GM19351 (cell line): Measurements from ENCODE around the gene UGT1A7.
"Not testable (repeated sequence)": the region's sequence is repeated elsewhere in the genome, so short reads cannot be mapped to it uniquely, and the experiment has no call there.

Experiments used
- ATAC-seq: cut with Tn5 transposase; IDR thresholded peaks from one replicate; pipeline ENCODE4 v1.9.1; 2021; ENCODE audit warnings: mild to moderate bottlenecking, moderate library complexity; ENCODE audit not compliant: unreplicated experiment

UGT1A7 gene

GRCh38 chr2:233679196-233679595, 2.5 kb upstream of the UGT1A7 start:
- no peak for ATAC-seq

DNA sequence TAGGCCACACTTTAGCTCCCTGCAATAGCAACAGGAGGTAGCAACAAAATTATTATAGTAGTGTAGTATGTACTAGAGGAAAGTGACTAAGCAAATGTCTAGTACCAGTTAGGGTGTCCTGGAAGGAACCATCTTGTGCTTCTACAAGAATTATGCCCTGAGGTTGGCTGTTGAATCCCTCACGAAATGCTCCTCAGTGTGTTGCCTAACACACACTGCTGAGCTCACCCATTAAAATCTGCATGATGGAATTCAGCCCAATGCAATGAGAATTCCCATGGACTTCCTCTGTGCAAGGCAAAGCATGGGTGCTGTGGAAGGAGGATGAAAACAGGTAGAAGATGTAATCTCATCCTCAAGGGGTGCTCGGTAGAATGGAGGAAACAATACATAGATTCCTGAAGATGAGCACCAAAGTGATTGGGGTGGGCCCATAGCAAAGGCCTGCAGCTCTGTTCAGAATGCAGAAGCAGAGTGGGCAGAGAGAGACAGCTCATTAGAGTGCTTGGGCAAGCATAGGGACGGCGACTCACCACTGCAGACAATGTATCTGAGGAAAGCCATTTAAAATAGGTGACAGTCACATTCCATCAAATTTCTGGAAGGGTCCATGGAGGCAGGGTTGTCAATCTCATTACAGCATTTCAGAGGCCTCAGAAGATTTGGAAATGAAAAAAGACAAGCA, 1.2 kb upstream of the UGT1A7 start:
- ATAC-seq, result no peak

- ATAC-seq, result no peak
Measured at GRCh38 chr2:233684640-233685039, 2.9 kb downstream of the UGT1A7 start.

DNA sequence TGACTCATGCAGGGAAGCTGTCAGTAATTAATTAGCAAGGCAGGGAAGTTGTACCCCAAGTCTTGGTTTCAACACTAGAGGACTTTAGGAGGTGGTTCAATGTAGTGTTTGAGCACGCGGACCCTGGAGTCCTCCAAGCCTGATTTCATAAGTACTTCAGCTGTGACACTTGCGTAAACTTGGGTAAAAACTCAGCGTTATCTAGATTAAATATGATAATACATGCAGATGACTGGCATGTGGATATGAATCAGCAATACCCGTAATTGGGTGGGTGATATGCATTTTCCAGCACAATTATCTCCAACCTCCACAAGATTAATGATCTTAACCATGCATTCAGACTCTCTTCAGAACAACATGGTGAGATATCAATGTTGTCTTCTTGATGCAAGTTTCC, 5.2 kb downstream of the UGT1A7 start:
- no peak for ATAC-seq

- ATAC-seq, result no peak
Measured at GRCh38 chr2:233688341-233688740, 6.6 kb downstream of the UGT1A7 start.

DNA sequence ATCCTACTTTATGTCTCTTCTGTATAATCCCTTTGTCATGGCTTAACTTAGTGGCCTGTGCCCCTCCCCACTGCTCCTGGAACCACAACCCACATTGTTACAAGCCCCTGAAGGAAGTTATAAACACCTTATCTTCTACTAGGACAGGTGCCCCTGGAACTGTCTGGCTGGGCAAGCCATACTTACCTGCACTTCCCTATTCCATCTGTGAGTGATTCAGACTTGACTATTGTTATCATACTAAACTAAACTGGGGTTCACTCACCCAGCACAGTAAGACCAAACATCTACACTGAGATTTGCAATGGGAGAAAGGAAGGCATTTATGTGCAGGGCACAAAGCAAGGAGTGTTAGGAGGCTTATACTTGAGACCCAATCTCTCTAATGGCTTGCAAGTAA, 7.3 kb downstream of the UGT1A7 start:
- ATAC-seq, result no peak

GRCh38 chr2:233689501-233689900, 7.8 kb downstream of the UGT1A7 start:
- ATAC-seq, result no peak

- no peak for ATAC-seq
Measured at GRCh38 chr2:233690444-233690843, 8.7 kb downstream of the UGT1A7 start.

- ATAC-seq, result no peak
Measured at GRCh38 chr2:233691443-233692433, 10.0 kb downstream of the UGT1A7 start.

GRCh38 chr2:233692648-233693047, 10.9 kb downstream of the UGT1A7 start, which contains the start of gene UGT1A6:
Gene UGT1A6 (plus strand): TSS chr2:233692890. CDS start chr2:233693005, 115 bp downstream.
- ATAC-seq, result no peak

DNA sequence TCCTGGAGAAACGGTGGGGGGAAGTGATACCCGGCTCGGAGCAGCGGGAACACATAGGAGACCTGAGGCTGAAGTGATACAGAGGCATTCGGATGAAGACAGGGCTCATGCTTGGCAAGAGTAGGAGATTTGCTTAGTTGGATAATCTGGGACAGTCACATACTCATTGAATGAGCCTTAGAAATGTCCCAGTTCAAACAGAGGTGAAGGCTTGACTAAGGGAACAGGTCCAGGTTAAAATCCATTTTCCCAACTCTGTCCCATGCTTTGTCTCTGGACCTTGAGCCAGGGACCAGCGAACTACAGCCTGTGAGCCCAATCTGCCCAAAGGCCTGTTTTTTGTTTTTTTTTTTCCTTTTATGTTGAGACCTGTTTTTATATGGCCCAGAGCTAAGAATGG, 12.3 kb downstream of the UGT1A7 start:
- no peak for ATAC-seq

DNA sequence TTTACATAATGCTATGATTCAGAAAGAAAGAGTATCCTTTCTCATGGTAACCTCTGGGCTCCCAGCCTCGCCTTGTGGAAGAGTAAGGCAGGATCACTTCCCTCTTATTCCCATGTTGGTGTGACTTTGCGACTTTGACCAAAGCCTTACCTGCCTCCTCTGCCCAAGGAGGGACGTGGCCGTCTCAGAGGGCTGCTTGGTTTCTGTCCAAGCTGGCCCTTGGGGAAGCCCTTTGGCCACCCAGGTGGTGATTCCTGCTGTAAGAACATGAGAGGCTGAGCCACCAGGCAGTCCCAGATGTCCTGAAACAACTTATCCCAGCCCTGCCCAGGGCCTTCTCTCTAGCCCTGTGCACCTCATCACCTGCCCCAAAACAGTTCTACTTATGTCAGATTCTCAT, 17.0 kb downstream of the UGT1A7 start:
- no peak for ATAC-seq

DNA sequence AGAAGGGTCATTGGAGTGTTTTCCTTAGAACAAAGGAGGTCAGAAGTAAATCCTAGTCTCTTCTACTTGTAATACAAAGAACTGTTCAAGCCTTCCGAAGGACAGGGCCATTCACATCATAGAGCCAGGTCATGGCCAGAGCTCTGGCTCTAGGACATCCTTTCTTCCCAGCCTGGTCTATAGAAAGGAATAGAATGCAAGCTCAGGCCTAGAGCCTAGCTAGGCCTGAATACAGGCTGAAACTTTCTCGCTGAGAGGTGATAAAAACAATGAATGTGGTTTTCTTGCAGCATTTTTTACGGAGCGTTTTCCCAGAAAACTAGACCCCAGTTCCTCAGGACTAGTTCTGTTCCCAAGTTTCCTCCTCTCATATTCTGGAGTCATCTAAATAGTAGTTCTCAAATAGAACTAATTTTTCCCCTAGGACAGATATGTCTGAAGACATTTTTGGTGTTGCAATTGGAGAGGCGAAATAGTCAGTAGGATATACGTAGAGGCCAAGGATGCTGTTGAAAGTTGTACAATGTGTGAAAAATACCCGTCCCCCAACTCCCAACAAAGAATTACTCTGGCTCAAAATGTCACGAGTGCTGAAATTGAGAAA, 17.8 kb downstream of the UGT1A7 start:
- ATAC-seq, result no peak

DNA sequence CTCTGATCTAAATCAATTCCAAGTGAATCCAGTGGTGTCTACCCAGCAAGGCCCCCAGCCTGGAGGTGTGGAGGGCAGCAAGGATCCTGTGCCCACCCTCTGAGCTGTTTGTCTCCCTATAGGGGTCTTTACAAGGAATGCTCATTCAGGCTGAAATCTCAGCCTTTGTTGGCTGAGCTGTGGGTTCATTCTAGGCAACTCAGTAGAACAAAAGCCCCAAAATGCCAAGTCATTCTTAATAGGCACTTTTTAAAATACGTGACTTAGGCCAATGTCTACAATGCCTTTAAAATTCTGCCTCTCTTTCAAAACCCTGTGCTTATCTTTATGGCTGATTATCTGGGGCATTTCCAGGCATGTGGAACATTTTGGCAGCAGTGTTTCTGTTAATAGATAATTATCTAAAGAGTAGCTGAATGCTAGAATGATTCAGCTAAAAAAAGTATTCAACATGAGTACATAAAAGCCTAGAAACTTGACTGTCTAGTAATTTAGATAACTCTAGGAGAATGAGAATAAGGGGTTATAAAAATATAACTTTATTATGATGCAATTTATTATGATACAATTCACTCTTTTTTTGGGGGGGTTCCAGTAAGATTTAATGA, 18.4 kb downstream of the UGT1A7 start:
- ATAC-seq, result no peak

DNA sequence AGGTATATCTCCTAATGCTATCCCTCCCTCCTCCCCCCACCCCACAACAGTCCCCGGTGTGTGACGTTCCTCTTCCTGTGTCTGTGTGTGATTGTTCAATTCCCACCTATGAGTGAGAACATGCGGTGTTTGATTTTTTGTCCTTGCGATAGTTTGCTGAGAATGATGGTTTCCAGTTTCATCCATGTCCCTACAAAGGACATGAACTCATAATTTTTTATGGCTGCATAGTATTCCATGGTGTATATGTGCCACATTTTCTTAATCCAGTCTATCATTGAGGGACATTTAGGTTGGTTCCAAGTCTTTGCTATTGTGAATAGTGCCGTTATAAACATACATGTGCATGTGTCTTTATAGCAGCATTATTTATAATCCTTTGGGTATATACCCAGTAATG, 19.1 kb downstream of the UGT1A7 start:
- not testable (repeated sequence) for ATAC-seq

GRCh38 chr2:233702238-233702637, 20.5 kb downstream of the UGT1A7 start:
- no peak for ATAC-seq

GRCh38 chr2:233705911-233706506, 24.3 kb downstream of the UGT1A7 start:
- no peak for ATAC-seq

- no peak for ATAC-seq
Measured at GRCh38 chr2:233706720-233707119, 25.0 kb downstream of the UGT1A7 start.

- ATAC-seq, result no peak
Measured at GRCh38 chr2:233707940-233708644, 26.4 kb downstream of the UGT1A7 start.

DNA sequence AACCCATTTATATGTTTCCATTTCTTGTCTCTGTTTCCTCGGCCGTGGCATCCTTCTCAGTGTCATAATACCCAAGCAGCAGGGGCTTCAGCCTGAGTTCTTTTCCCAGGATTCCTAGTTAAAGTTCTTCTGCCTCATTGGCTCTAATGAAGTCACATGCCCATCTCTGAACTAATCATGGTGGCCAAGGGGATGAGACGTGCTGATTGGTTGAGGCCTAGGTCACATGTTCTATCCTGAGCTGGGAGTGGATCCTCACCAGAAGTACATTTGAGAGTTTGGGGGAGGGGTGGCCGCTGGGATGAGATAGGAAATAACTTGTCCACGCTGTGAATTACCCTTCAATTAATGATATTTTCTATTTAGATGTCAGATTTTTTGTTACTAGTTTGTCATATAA, 27.2 kb downstream of the UGT1A7 start:
- no peak for ATAC-seq
